GM19452 (cell line): ENCODE measurements around the gene ERP27.

Experiments
- ATAC-seq: cut with Tn5 transposase; IDR thresholded peaks from one replicate; pipeline ENCODE4 v1.9.1; 2021; ENCODE audit not compliant: unreplicated experiment

The ERP27 gene

GRCh38 chr12:14959916-14960496 is 21.7 kb upstream of the ERP27 start:
- ATAC-seq = no peak

GRCh38 chr12:14959463-14959862 is 21.1 kb upstream of the ERP27 start:
- ATAC-seq = no peak

DNA sequence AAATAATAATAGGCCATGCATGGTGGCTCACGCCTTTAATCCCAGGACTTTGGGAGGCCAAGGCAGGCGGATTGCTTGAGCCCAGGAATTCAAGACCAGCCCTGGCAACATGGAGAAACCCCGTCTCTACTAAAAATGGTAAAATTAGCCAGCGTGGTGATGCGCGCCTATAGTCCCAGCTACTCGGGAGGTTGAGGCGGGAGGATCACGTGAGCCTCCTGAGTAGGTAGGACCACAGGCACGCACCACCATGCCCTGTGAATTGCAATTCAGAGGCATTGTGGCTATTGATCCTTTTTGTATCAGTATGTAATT is 20.7 kb upstream of the ERP27 start:
- ATAC-seq = no peak

- no peak for ATAC-seq
Observed at GRCh38 chr12:14958361-14959125, 20.2 kb upstream of the ERP27 start.

GRCh38 chr12:14957551-14958168 is 19.3 kb upstream of the ERP27 start:
- ATAC-seq = no peak

DNA sequence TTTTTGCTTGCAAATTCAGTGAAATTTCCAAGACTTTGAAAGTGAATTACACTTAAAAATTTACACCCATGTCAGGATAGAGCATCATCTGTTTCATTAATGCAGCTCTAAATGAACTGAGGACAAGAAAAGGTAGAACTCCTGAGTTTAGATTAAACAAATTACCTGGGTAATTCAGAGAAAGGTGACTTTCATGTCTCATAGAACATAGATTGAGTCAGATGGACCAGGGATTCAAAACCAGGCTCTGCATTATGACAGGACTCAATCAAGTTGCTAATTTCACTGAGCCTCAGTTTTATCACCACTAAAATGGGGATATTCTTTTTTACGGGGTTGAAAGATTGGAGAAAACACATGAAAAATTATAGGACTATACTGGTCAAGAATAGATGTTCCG is 18.6 kb upstream of the ERP27 start:
- no peak for ATAC-seq

DNA sequence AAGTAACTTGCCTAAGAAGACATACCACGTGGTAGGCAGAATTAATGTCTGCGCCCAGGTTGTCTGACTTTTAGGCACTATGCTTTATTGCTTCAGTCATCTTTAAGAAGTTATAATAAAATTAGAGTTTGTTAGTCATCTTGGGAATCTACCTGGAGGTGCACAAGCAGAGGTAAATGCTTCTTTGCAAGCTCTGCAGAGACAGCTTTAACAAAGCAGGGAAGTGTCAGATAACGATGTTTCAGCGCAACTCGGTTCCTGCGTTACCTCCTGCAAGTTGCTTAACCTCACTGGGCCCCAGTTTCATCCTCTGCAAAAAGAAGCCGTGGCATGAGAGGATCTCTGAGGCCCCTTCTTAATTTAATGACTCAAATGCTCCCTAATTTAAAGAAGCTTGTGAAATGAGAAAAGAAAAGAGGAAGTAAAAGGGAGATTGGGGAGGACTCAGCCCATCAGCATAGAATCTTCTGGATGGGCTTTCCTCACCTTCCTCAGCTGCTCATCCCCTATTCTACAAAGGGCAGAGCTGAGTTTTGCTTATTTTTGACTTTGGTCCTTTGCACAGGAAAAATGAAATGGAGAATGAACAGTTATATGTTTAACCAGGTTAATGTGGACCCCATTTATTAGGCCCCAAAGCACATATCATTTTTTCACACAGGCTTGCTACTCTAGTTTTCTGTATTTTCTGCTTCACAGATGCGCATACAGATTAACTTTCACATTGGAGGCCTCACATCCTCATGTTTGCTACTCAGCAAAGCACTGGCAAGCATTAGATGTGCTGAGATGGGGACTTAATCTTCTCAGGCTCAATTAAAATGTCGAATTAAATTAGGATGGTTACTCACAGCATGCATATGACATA is 17.9 kb upstream of the ERP27 start:
- ATAC-seq = peak; percentile 34

- no peak for ATAC-seq
Observed at GRCh38 chr12:14954269-14954668, 15.9 kb upstream of the ERP27 start.

- no peak for ATAC-seq
Observed at GRCh38 chr12:14953752-14954151, 15.4 kb upstream of the ERP27 start.

- ATAC-seq = peak; percentile 54
Observed at GRCh38 chr12:14952299-14952921, 14.1 kb upstream of the ERP27 start.

DNA sequence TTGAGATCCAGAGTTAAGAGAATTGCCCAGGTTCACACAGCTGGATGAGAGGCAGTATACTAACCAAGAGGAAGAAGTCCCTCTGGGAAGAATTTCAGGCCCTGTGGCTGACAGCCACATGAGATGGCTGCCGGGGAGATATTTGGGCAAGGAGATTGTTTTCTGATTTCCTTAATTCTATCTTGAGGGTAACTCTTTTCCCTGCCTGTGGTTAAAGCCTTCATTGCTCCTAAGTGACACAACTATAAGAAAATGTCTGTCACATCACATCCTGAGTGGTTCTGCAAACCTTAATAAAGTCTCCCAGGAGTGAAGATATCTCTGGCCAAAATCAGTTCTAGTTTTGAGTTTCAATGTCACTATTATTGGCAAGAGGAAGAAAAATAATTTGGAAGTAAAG is 13.5 kb upstream of the ERP27 start:
- ATAC-seq = no peak

GRCh38 chr12:14950982-14951746 is 12.8 kb upstream of the ERP27 start:
- ATAC-seq = no peak

GRCh38 chr12:14950421-14950820 is 12.1 kb upstream of the ERP27 start:
- no peak for ATAC-seq

DNA sequence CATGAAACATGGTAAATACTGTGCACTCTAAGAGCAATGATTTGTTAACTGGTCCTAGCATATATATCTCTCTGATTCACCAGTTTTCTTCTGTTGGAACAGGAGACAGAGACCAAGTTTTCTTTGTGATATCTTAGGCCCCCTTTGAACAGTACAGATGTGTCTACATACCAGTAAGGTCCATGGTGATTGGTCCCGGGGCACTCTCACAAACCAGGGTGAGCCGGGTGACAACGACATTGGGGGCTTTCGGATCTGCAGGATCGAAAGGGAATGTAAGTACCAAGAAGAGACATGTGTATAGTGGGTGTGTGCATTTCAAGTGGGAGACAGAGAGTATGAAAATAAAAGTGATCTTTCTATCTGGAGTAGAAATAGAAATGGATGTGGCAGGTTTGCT is 11.3 kb upstream of the ERP27 start:
- ATAC-seq = no peak

DNA sequence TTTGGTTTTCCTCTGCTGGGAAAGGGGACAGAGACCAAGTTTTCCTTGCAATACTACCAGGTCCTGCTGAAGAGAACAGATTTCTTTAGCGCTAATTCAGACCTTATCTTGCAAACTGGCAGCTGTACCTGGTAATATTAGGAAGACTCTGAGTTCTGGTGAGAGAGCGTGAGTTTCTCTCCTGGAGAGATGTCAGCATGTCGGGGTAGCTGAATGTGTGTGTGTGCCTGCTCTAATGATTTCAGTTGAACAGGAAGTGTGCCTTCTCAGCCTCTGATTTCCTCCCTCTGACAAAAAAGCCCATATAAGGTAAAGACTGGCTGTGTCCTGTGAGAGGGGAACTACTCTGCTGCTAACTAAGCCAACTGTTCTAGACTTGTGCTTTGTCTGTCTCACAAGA is 10.3 kb upstream of the ERP27 start:
- peak; percentile 93 for ATAC-seq

DNA sequence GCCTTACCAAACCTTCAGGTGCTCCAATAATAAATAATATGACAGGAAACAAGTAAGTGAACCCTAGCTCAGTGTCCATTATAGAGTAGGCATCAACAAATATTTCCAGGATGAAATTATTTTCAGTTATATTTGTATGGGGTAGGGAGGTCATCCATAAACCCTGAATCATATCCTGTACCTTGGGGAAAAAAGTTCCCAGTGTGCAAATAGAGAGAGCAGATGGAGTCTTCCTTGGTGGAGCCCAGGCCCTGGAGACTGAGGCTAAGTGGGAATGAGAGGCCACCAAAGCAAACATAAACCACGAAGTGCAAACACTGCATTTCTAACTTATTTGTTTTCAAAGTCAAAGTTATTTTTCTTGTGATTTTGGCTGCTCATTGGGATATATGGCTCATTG is 8.5 kb upstream of the ERP27 start:
- ATAC-seq = no peak

DNA sequence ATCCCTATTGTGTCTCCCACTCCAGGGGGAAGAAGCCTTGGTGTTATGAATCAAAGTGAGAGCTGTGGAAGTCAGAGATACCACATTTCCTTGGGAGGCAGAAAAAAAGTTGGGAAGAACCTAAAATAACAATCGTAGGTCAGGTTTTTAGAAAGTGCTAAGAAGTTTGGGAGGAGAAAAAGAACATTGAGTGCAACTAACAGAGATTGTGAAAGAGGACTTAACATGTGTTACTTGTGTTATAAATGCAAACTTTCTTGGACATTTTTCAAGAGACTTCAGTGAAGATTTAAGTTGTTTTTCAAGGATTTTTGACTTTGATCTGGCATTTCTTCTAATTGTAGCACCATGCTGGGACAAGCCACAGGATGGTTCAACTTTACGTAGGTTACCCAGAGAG is 7.8 kb upstream of the ERP27 start:
- ATAC-seq = no peak

DNA sequence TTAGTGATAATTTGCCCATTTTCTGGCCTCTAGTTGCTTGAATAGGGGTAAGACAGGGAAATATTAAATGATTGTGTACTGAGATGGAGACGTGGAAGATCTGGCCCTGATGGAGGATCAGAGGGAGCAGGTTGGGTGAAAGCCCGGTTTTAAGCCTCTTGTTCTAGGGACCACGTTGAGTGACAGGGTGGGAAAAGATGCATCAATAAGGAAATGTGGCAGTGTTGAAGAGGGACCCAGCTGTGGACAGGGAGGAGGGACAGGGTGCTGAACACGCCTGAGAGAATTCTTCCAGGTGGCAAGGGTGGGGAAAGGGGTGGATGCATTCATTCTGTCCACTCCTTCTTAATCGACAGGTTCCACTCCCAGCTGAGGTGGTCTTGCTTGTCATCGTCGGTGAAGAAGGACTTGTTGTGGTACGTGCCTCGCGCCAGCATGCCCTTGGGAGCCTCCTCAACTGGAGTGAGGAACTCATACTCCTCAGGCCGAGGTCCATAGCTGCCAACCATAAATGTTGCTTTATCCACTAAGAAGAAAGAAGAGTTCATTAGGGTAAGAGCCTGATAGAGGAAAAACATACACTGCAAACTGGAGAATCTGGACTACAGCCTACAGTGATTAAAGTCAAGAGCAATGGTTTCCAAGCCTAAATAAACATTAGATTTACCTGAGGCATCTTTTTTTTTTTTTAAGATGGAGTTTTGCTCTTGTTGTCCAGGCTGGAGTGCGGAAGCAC is 4.0 kb upstream of the ERP27 start:
- ATAC-seq = no peak

GRCh38 chr12:14941369-14941768 is 3.0 kb upstream of the ERP27 start:
- no peak for ATAC-seq

- no peak for ATAC-seq
Observed at GRCh38 chr12:14937689-14938088, 648 bp downstream of the ERP27 start.
